ENCODE results near the gene DOCK6. TPM values are rescaled to one million over a fixed set of nuclear protein-coding genes. Genes with fewer than 3 reads are reported as not detected.
A peak's percentile ranks its signal among the peaks of the same experiment; 100 is the strongest.

The DOCK6 gene
- total and polyA plus RNA-seq, 12 donors: 27.6 to 73.3 (median 40.2) TPM

DNA sequence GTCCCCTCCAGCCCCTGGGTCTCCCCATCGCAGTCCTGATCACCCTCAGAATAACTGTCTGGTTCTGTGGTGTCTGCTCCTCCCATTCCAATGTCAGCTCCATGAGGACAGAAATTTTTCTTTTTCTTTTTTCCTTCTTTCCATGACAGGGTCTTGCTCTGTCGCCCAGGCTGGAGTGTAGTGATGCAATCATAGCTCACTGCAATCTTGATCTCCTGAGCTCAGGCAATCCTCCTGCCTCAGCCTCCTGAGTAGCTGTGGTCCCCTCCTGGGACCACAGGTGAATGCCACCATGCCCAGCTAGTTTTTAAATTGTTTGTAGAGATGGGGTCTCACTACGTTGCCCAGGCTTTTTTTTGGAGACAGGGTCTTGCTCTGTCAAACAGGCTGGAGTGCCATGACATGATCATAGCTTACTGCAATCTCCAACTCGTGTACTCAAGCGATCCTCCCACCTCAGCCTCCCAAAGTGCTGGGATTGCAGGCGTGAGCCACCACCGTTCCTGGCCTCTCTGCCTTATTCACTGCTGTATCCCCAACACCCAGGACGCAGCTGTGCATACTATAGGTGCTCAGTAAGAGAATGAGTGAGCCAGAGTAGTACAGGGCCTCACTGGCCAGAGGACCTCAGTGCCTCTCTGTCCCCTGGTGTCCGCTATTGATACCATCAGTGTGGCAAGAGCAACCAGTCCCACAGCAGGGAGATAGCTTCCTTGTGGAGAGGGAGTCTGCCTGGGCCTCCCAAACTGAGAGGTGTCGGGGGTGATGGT, 5.2 kb upstream of the DOCK6 start:
- Histone ChIP-seq H3K27ac (peak overlapping the region; percentile 55 to 99 (median 79)), H3K27me3 (peaks cover 0 to 25% (median 0%) of the 10 kb centered on the region in 7 donors), H3K4me1 (peaks cover 11 to 70% (median 27%) of the 10 kb centered on the region in 9 donors), H3K4me3 (no peak overlapping the region), H3K36me3 (no peaks in the 10 kb centered on the region), H3K9me3 (no peaks in the 10 kb centered on the region)
- no peak for TF ChIP-seq CTCF (IDR thresholded peaks at IDR 0.05)
- 88 to 91% methylated on average over 10 of the region's 10 CpGs for WGBS, 2 donors
- intact Hi-C loops (cut with DNase I): loop anchor here in 1 of 10 donors (2.0 kb wide), 1 partner anchor 21 kb away; no protein-coding TSS in a partner anchor
- DNase-seq (no peak), ATAC-seq (no peak)

DNA sequence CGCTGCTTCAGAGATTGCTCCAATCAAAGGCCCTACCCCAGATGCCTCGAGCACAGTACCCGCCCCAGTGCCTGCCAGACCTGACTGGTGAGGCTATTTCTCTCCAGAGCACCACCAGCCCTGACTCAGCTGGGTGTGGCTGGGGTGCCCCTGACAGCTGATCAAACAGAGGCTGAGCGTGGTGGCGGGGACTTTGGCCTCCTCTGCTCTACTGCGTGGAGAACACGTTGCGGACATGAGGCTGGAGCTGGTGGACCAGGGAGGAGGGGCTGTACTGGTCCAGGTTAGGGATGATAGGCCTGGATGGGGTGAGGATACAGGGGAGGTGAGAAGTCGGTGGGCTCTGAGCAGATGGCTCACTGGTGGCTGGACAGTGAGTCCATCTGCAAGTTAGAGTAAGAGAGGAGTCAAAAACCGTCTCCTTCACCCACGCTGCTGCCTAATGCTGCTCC, 3.5 kb upstream of the DOCK6 start:
- Histone ChIP-seq H3K27ac (peak overlapping the region in 8 of 10 donors; percentile 50 to 99 (median 86)), H3K4me3 (no peak overlapping the region), H3K27me3 (peaks cover 0 to 40% (median 0%) of the 10 kb centered on the region in 7 donors), H3K4me1 (peaks cover 11 to 72% (median 28%) of the 10 kb centered on the region in 9 donors), H3K36me3 (no peaks in the 10 kb centered on the region), H3K9me3 (no peaks in the 10 kb centered on the region)
- 77 to 78% methylated on average over 11 of the region's 11 CpGs for WGBS, 2 donors
- ATAC-seq: peak in 1 of 8 donors; percentile 6
- no peak for TF ChIP-seq CTCF (IDR thresholded peaks at IDR 0.05)
- intact Hi-C loops (cut with DNase I): no loop called here
- DNase-seq: no peak

DNA sequence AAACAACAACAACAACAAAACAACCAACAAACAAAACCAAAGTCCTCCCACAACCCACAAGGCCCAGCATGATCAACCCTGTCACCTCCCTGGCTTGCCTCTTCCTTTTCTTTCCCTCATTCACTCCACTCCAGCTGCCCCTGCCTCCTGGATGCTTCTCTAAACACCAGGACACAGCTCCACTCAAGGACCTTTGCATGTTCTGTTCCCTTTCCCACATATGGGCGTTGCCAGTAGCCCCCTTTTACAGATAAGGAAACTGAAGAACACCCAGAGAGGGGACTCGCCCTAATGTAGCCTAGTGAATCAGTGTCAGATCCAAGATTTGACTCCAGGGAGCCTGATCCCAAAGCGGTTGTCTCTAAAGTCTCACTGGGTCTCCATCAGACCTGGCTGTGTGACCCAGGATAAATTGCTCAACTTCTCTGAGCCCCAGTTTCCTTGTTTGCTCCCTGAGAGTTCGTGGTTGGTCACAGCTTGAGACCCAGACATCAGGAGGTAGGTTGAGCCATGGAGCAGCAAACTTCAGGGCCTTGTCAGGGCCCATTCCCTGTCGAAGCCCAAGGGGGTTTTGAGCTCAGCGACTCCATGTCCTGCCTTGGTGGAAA, 3.0 kb upstream of the DOCK6 start:
- DNase-seq: no peak
- 83 to 94% methylated on average over 6 of the region's 6 CpGs for WGBS, 2 donors
- Histone ChIP-seq H3K27me3 (peaks cover 0 to 42% (median 0%) of the 10 kb centered on the region in 7 donors), H3K4me1 (peaks cover 11 to 73% (median 28%) of the 10 kb centered on the region in 9 donors), H3K4me3 (no peak overlapping the region), H3K9me3 (no peaks in the 10 kb centered on the region), H3K36me3 (no peaks in the 10 kb centered on the region), H3K27ac (peak overlapping the region; percentile 50 to 99 (median 78))
- TF ChIP-seq CTCF (IDR thresholded peaks at IDR 0.05): no peak
- no peak for ATAC-seq
- intact Hi-C loops (cut with DNase I): no loop called here

GRCh38 chr19:11264452-11265176, 2.3 kb upstream of the DOCK6 start:
- TF ChIP-seq CTCF (IDR thresholded peaks at IDR 0.05): no peak
- Histone ChIP-seq H3K4me3 (no peak overlapping the region), H3K27me3 (peaks cover 0 to 42% (median 0%) of the 10 kb centered on the region in 7 donors), H3K9me3 (no peaks in the 10 kb centered on the region), H3K4me1 (peaks cover 11 to 66% (median 25%) of the 10 kb centered on the region in 9 donors), H3K36me3 (no peaks in the 10 kb centered on the region), H3K27ac (peak overlapping the region; percentile 50 to 99 (median 78))
- intact Hi-C loops (cut with DNase I): no loop called here
- peak; percentile 31 to 77 (median 69) for ATAC-seq
- DNase-seq: peak; percentile 57 to 76
- WGBS, 2 donors: 62 to 77% methylated on average over 19 of the region's 19 CpGs
